H1 (cell line): ENCODE measurements around the gene NCCRP1. TPM values are rescaled to one million over a fixed set of nuclear protein-coding genes. Genes with fewer than 3 reads are reported as not detected.

ENCODE experiments used
- ATF3 ChIP-seq: IDR thresholded peaks from 2 replicates; pipeline ENCODE4 v1.6.1; 2011; ENCODE audit warnings: low read depth, mild to moderate bottlenecking, low read length; ENCODE audit not compliant: insufficient read depth
- EGR1 ChIP-seq: IDR thresholded peaks from 2 replicates; pipeline ENCODE4 v1.6.1; 2011; ENCODE audit warnings: low read depth, low read length, borderline replicate concordance
- MAFK ChIP-seq: IDR thresholded peaks from 2 replicates; pipeline ENCODE4 v1.6.1; 2012; ENCODE audit warnings: low read depth, mild to moderate bottlenecking, improper control_type of control experiment, low read length
- polyA plus RNA-seq, 7 experiments: library from polyadenylated mRNA; depleted of rRNA in 3 of 7; stranded (reverse) in 5 of 7; unstranded in 2 of 7; fragments of >200 nt in 5 of 7; fragments of 200-250 nt in 2 of 7; gene quantifications; 1 replicate in 5 of 7; 2 replicates in 1 of 7; 4 replicates in 1 of 7; pipeline versions ENCODE4 v1.2.1 to v1.2.3, GENCODE V29; 2011 to 2013; ENCODE audit warnings: missing spikeins in 2 of 7, mixed read lengths in 2 of 7
- total RNA-seq: library from RNA; stranded (reverse); fragmentation: NEBNext Ultra II Directional; extraction: Animal tissue kit (Norgen Biotek cat#: 25700); gene quantifications from 2 replicates; pipeline ENCODE4 v1.2.1, GENCODE V29; 2021

The NCCRP1 gene
- total and polyA plus RNA-seq, 2 of the 8 experiments (the other 6 are each of a cell fraction or from before 2014, with no cell fraction given) = 2.8 to 7.9 TPM

- TF ChIP-seq ATF3 = no peak
- no peak for TF ChIP-seq MAFK
- TF ChIP-seq EGR1 = no peak
Observed at GRCh38 chr19:39199025-39199424, 2.3 kb downstream of the NCCRP1 start (continued).
